HG02763 (cell line): ENCODE results near the gene SLC51A.
A peak's percentile ranks its signal among the peaks of the same experiment; 100 is the strongest.
"Not testable (repeated sequence)": the region's sequence is repeated elsewhere in the genome, so short reads cannot be mapped to it uniquely, and the experiment has no call there.

Experiments used
- ATAC-seq: cut with Tn5 transposase; IDR thresholded peaks from one replicate; pipeline ENCODE4 v1.9.1; 2021; ENCODE audit warnings: mild to moderate bottlenecking, moderate library complexity; ENCODE audit not compliant: unreplicated experiment

Gene SLC51A

DNA sequence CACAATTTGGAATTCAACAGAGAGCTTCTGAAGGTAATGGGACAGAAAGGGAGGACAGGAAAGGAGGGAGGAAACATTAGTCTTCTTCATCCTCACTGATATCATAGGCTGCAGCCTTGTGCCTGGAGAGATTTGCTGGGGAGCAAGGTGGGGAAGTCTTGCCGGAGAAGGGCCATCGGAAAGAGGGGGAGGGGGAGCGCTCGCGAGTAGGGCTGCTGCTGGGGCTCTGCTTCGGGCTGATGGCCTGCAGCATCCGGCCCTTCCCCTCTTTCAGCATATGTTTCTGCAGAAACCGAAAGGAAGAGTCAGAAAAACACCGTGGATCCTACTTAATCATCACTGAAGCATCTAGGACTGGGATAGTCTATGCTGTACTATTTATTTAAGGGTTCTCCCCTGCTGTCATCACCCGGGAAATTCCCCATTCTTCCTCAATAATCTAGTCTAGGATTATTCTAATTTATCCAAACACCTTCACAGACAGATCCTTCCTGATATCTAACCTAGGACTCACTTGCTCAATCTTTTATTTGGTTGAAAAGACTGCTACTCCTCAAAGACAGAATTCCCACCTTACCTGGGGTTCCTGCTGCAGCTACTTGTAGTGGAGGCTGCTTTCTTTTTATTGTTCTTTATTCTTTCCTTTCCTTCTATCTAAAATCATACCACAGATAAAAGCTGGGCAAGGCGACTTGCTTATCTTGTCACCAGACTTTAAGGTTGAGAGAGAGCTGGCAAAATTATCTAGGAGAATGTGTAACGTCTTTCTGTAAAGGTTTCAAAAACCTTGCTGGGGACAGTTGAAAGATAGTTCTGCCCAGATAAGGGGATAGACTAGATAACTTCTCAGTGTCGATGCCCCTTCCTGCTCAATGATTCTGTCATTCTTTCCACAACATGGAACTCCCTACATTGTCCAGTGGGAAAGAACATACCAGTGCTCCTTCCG, 22.6 kb downstream of the SLC51A start:
- no peak for ATAC-seq

DNA sequence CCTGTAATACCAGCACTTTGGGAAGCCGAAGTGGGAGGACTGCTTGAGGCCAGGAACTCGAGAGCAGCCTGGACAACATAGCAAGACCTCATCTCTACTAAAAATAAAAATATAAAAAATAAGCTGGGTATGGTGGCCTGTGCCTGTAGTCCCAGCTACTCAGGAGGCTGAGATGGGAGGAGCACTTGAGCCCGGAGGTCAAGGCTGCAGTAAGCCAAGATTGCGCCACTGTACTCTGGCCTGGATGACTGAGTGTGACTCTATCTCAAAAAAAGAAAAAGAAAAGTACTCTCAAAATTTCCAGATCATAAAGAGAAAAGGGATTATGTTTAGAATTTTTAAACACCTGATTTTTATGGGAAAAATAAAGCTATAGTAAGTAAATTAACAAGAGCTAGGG, 24.1 kb downstream of the SLC51A start:
- no peak for ATAC-seq

DNA sequence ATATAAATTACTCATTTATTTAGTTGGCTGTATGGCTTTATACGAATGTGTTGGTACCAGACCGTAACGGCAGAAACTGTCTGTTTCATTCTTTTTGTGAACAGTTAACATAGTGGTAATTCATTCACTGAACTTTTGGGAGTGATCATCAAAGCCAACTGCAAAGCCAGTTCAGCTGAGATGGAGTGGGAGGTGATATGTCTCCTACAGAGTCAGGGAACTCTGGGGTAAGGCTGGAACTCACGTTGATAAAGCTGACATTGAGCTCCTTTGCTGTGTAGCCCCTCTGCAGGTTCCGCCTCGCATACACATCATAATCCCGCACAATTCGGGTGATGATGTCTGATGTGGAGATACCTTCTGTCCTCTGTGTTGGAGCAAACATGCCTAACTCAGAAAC, 25.4 kb downstream of the SLC51A start:
- ATAC-seq, result no peak

DNA sequence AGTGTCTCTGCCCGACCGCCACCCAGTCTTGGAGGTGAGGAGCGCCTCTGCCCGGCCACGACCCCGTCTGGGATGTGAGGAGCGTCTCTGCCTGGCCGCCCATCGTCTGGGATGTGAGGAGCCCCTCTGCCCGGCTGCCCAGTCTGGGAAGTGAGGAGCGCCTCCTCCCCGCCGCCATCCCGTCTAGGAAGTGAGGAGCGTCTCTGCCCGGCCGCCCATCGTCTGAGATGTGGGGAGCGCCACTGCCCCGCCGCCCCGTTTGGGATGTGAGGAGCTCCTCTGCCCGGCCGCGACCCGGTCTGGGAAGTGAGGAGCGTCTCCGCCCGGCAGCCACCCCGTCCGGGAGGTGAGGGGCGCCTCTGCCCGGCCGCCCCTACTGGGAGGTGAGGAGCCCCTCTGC, 27.8 kb downstream of the SLC51A start:
- ATAC-seq, result not testable (repeated sequence)

DNA sequence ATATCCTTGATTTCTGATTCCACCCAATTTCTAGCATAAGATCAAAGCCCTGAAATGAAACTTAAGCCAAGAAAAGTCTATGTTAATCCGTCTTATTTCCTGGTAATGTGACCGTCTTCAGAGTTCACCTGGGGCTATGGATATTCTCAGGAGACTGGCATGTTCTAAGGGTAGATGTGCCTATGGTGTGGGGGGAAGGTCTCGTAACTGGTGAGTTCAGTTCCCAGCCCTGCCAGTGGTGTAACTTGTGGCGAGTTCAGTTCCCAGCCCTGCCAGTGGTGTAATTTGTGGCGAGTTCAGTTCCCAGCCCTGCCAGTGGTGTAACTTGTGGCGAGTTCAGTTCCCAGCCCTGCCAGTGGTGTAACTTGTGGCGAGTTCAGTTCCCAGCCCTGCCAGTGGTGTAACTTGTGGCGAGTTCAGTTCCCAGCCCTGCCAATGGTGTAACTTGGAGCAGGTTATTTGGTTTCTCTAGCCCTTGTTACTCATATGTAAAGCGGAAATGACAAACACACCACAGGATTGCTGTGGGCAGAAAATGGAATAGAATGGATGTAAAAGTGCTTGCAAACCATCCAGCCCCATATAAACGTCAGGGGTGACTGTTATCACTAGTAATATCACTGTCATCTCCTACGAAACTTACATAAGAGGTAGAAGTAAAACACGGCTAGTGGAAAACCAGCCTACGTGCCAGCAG, 30.4 kb downstream of the SLC51A start:
- ATAC-seq, result no peak

DNA sequence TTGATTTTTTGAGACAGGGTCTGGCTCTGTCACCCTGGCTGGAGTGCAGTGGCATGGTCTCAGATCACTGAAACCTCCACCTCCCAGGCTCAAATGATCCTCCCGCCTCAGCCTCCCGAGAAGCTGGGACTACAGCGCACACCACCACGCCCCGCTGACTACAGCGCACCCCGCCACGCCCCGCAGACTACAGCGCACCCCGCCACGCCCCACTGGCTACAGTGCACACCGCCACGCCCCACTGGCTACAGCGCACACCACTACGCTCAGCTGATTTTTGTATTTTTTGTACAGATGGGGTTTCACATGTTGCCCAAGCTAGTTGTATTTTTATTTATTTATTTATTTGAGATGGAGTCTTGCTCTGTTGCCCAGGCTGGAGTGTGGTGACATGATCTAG, 35.6 kb downstream of the SLC51A start:
- ATAC-seq, result no peak

DNA sequence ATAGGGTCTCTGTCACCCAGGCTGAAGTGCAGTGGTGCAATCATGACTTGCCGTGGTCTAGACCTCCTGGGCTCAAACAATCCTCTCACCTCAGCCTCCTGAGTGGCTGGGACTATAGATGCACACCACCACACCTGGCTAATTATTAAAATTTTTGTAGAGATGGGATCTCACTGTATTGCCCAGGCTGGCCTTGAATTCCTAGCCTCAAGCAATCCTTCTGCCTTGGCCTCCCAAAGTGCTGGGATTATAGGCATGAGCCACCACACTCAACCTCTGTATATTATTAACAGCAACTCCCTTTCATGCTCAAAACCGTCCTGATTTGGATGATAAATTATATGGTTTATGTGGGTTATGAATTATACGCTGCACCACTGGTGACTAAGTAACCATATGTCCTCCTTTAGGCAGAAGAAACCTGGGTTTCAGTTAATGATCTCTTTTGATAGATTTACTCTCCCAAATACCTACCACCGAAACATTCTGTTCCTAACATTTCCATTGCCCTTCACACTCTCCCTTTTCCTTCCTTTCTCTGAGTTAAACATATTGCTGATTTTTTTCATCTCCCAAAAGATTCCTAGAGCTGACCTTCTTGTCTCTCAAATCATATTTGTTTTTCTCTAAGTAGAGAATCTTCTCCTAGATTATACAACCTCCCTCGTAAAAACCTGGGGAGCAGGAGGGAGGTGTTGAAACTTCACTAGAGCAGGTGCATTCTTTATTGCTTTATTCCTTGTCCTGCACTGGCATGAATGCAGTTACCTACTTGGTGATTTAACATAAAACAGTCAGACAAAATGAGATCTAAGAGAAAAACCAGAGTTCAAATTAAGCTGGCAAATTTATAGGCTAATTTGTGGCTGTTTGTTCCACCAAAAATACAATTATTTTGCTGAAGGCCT, 38.3 kb downstream of the SLC51A start:
- ATAC-seq, result no peak

DNA sequence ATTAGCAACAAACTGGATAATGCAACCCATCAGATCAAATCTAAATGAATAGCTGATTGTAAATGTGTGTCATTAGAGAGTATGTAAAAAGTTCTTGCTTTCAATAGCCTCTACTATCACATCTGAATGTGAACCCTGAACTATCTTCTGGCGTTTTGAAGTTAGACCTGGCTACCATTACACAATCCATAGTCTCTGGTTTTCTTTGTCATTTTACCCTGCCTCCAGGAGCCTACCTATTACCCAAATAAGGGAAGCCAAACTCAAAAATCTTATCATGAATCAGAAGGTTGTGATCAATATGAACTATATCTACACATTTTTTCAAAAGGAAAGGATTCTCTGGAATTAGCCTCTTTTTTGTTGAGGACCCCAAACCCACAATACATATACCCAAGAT, 39.4 kb downstream of the SLC51A start:
- no peak for ATAC-seq

DNA sequence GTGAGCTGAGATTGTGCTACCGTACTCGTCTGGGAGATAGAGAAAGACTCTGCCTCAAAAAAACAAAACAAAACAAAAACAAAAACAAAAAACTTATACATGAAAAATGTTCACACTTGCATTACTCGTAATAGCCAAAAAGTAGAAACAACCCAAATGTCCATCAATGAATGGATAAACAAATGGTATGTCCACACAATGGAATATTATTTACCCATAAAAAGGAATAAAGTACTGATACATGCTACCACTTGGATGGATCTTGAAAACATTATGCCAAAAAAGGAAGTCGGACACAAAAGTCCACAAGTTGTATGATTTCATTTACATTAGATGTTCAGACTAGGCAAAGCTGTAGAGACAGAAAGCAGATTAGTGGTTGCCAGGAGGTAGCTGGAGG, 44.5 kb downstream of the SLC51A start:
- ATAC-seq, result no peak

DNA sequence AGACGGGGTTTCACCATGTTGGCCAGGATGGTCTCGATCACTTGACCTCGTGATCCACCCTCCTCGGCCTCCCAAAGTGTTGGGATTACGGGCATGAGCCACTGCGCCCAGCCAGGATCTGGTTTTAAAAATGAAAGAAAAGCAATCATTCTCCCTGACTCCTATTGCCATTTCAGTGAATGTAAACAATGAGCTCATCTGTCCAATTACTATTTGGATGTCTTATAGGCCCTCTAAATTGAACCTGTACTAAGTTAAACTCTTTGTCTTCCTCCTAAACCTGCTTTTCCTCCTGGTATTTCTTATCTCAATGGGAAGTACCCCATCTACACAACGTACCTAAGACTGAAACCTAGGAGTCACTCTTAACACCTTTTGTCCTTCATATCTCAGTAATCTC, 47.5 kb downstream of the SLC51A start:
- ATAC-seq, result no peak

DNA sequence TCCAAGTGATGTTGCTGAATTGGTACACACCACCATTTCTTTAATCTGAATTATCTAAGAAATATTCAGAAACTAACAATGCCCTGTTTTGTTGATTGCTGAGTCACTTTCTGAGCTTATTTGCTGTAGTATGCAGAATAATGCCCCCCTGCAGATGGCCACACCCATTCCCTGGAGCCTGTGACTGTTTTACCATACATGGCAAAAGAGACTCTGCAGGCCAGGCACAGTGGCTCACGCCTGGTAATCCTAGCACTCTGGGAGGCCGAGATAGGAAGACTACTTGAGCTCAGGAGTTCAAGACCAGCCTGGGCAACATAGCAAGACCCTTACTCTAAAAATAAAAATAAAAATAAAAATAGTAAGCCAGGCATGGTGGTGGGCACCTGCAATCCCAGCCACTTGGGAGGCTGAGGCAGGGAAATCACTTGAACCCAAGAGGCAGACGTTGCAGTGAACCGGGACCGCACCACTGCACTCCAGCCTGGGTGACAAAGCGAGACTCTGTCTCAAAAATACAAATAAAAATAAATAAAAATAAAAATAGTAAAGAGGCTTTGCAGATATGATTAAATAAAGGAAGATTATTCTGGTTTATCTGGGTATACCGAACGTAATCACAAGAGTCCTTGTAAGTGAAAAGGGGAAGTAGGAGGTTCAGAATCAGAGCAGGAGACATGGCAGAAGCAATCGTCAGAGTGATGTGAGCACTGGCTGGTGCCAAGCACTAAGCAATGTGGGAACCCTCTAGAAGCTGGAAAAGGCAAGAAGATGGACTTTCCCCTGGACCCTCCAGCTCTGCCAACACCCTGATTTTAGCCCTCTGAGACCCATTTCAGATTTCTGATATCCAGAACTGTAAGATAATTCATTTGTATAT, 52.2 kb downstream of the SLC51A start:
- ATAC-seq, result no peak

DNA sequence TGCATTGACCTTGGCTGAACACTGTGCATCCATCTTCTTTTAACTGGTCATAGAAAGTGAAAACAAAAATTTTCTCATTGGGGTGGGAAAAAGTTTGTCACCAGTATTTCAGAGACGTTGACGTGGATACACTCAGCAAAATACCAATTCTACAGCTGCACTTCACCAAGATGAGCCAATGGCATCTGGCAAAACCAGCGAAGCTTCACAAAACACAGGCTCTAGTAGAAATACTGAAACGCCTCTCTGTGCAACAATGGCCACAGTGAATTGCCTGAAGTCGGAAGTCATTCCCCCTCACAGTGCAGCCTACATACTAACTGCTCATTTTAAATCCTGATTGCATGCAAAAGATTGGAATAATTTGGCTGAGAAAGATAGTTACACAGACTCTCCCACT, 54.2 kb downstream of the SLC51A start:
- no peak for ATAC-seq

DNA sequence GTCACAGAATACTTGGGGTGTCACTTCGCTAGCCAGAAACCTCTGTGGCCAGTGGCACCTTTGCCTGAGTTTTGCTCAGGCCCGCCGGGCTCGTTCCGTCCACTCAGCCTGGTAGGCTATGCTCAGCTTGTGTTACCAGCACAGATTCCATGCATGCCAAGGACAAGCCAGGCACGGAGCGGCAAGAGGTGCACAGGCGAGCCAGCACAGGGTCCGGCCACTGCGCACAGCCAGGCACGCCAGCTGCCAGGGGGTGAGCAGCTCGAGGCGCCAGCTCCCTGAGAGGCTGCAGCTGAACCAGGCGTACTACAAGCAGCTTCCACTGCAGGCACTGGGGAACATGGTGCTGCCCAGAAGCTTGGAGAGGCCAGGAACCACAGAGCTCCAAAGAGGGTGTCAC, 56.5 kb downstream of the SLC51A start:
- no peak for ATAC-seq

DNA sequence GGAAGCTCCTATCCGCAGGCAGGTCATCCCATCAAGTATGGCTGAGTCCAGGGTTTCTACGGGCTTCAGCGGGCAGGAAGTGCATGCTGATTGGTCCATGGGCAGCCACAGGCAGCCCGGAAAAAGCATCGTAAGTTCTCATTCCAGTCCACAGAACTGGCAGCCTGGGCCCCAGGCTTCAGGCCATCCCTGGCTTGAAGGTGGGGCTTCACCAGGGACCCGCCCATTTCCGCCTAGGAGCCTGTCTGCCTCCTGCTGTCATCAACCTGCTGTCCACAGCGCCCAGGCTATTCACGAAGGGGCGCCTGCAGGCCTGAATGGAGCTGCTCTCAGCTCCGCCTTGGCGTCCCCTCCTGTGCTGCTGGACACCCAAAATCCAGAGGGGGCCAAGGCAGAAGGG, 57.3 kb downstream of the SLC51A start:
- no peak for ATAC-seq

DNA sequence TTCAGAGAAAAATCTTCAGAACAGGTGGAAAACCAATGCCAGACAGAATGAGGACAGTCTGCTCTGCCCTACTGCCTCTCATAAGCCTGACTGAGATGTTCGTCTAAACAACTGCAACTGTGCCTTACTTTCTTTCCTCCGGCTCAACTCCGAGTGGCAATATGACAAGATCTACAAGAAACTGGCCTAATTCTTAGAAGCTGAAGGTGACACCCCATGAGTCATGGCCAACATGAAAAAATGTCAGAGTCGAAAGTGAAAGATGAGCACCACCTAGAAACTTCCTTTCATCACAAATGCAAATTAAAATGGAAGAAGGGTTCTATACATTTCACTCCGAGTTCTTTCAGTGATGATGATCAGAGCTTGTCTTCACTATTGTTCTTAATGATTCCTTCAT, 58.3 kb downstream of the SLC51A start:
- ATAC-seq, result peak; percentile 80

DNA sequence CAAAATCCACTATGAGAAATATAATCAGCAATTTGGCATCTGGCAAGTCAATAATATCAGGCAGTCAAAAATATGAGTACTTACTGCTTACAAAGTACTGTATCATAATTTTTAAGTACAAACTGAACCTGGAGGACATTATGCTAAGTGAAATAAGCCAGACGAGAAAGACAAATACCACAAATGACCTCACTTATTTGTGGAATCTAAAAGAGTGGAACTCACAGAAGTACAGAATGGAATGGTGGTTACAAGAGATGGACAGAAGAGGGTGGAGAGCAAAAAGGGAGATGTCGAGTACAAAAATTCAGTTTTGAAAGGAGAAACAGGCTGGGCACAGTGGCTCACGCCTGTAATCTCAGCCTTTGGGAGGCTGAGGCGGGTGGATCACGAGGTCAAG, 58.8 kb downstream of the SLC51A start:
- no peak for ATAC-seq

DNA sequence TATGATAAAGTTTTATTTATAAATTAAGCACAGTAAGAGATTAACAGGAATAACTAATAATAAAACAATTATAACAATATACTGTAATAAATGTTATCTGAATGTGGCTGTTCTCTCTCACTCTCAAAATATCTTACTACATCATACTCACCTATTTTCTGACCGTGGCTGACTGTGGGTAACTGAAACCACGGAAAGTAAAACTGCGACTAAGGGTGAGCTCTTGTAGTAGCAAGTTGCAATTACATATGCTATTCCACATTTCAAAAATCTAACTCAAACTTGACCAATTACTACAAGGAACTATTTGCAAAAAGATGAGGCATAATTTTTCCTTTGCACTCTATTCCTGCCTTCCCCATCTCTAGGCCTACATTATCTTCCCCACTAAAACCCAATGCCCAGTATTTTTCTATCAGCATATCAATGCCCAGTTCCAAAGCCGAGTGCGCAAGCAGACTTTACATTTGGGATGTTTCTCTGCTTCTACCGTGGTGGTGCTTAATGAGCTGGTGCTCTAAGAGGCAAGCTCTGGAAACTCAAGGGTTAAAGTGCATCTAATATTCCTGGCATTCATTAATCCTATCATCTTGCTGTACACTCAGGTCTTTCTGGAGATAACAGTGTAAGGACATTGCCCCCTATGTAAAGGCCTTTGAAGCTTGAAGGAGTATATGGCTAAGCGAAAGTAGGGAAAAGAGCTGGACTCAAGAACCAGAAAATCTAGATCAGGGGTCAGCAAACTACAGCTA, 64.5 kb downstream of the SLC51A start:
- peak; percentile 54 for ATAC-seq

DNA sequence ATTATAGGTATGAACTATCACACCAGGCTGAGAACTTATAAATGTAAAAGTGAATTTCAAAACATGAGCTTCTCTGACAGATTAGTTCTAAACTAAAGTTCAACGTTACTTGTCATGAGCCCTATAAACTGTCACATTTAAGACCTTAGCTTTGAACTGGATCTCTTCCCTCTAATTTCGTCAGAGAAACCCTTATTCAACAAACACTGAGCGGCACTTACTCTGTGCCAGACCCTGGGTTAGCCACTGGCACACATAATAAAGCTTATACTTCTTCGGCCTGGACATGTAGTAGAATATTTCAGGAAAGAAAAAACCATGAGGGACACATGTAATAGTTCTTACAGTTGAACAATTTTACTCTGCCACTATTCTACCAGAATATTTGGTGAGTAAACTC, 65.6 kb downstream of the SLC51A start:
- ATAC-seq, result no peak
